K562 (cell line): Measurements from ENCODE around the gene DDX54. TPM values are rescaled to one million over a fixed set of nuclear protein-coding genes. Genes with fewer than 3 reads are reported as not detected.
A peak's percentile ranks its signal among the peaks of the same experiment; 100 is the strongest.

Experiments
- ADNP ChIP-seq: fragments of 200-800 bp; sonication (Bioruptor generic); IDR thresholded peaks from 2 replicates; pipeline ENCODE4 v1.6.1; 2016; ENCODE audit warnings: missing genetic modification characterization, missing compliant biosample characterization
- EZH2 ChIP-seq: IDR thresholded peaks from 2 replicates; pipeline ENCODE4 v1.6.1; 2012; ENCODE audit warnings: low read depth, mild to moderate bottlenecking, inconsistent platforms, low read length, borderline replicate concordance
- HDAC1 ChIP-seq, 2 experiments: fragments of 450-650 bp; IDR thresholded peaks; 2 replicates each; pipeline ENCODE4 v1.6.1; 2016 to 2017; ENCODE audit warnings: inconsistent platforms in 1 of 2, mild to moderate bottlenecking in 1 of 2, moderate library complexity in 1 of 2
- HEY1 ChIP-seq: fragments of 250-450 bp; sonication (Bioruptor Pico); IDR thresholded peaks from 2 replicates; pipeline ENCODE4 v1.5.0; 2020; ENCODE audit warnings: mild to moderate bottlenecking, moderate library complexity, borderline replicate concordance
- NFE2 ChIP-seq: IDR thresholded peaks from 2 replicates; pipeline ENCODE4 v1.6.1; 2014; ENCODE audit warnings: antibody characterized with exemption, low read depth
- SMARCE1 ChIP-seq: fragments of 450-650 bp; IDR thresholded peaks from 2 replicates; pipeline ENCODE4 v1.7.1; 2016; ENCODE audit warnings: mild to moderate bottlenecking
- SP2 ChIP-seq: IDR thresholded peaks from 2 replicates; pipeline ENCODE4 v1.6.1; 2011; ENCODE audit warnings: mild to moderate bottlenecking, low read depth, low read length, moderate library complexity; ENCODE audit not compliant: poor library complexity, severe bottlenecking; ENCODE audit errors: extremely low read depth
- ZBTB17 ChIP-seq: fragments of 450-650 bp; formaldehyde crosslinking; IDR thresholded peaks from 2 replicates; pipeline ENCODE4 v1.4.0; 2020; ENCODE audit warnings: mild to moderate bottlenecking
- ZNF184 ChIP-seq: sonication (generic); formaldehyde crosslinking; IDR thresholded peaks from 2 replicates; pipeline ENCODE4 v1.5.0; 2020; ENCODE audit warnings: missing genetic modification reagents
- ZNF253 ChIP-seq: fragments of 250-450 bp; sonication (Bioruptor Pico); conservative IDR thresholded peaks from 2 replicates; pipeline ENCODE4 v1.6.1; 2021; ENCODE audit warnings: mild to moderate bottlenecking
- ZNF263 ChIP-seq: sonication (generic); formaldehyde crosslinking; IDR thresholded peaks from 2 replicates; pipeline ENCODE4 v1.8.0; 2022; ENCODE audit warnings: mild to moderate bottlenecking, missing genetic modification reagents, borderline replicate concordance
- ZNF408 ChIP-seq: fragments of 250-450 bp; sonication (Bioruptor Pico); IDR thresholded peaks from 2 replicates; pipeline ENCODE4 v1.4.0; 2020; ENCODE audit warnings: low read depth, mild to moderate bottlenecking, moderate library complexity
- ZNF445 ChIP-seq: fragments of 250-450 bp; sonication (Bioruptor Pico); IDR thresholded peaks from 2 replicates; pipeline ENCODE4 v1.4.0; 2020; ENCODE audit warnings: low read depth, mild to moderate bottlenecking, moderate library complexity
- polyA plus RNA-seq, 8 experiments: library from polyadenylated mRNA; depleted of rRNA in 4 of 8; stranded (reverse) in 5 of 8; unstranded in 3 of 8; fragments of >200 nt; fragmentation: Nextera tagmentation in 2 of 8; fragmentation: Illumina TruSeq in 1 of 8; extraction: Ambion mirVana in 2 of 8; extraction: Trizol in 1 of 8; gene quantifications; 2 replicates each; pipeline versions ENCODE4 v1.2.1 to v1.2.3, GENCODE V29; 2011 to 2014; ENCODE audit warnings: inconsistent platforms in 1 of 8, missing spikeins in 1 of 8
- total RNA-seq, 7 experiments: library from RNA; depleted of rRNA in 6 of 7; stranded (reverse); fragments of >200 nt in 6 of 7; fragmentation: Illumina TruSeq in 2 of 7; extraction: Trizol in 2 of 7; gene quantifications; 2 replicates each; pipeline versions ENCODE4 v1.2.1 to v1.2.3, GENCODE V29; 2011 to 2021; ENCODE audit warnings: low replicate concordance in 1 of 7
- TF ChIP-seq, protein P1 (sequence below): fragments of 450-650 bp; conservative IDR thresholded peaks from 2 replicates; pipeline ENCODE4 v1.6.1; 2016; ENCODE audit warnings: missing genetic modification characterization, low read depth, mild to moderate bottlenecking, missing compliant biosample characterization, moderate library complexity
- TF ChIP-seq, protein P2 (sequence below): fragments of 200-800 bp; sonication (Bioruptor generic); IDR thresholded peaks from 2 replicates; pipeline ENCODE4 v1.6.1; 2017; ENCODE audit warnings: missing genetic modification characterization, missing compliant biosample characterization
- TF ChIP-seq, protein P3 (sequence below): IDR thresholded peaks from 2 replicates; pipeline ENCODE4 v1.6.1; 2016; ENCODE audit warnings: missing genetic modification characterization, missing compliant biosample characterization
- TF ChIP-seq, protein P4 (sequence below): fragments of 450-650 bp; IDR thresholded peaks from 2 replicates; pipeline ENCODE4 v1.6.1; 2018; ENCODE audit not compliant: partially characterized antibody

DDX54 gene
- total and polyA plus RNA-seq, 9 of the 15 experiments (the other 6 are each of a cell fraction or from before 2014, with no cell fraction given) = 1.4 to 135 (median 51.4) TPM

DNA sequence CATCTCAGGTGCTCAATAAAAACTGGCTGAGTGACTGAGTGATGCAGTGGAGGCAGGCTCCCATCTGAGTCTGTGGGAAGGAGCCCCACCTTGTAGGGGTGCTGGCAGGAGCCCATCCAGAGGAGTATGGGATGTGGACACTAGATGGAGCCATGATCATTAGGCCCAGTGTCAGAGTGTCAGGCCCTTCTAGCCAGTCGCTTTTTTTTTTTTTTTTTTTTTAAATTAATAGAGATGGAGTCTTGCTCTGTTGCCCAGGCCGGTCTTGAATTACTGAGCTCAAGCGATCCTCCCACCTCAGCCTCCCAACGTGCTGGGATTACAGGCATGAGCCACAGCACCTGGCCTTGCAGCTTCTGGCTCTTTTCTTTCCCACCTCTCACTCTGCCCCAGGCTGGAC lies 11.7 kb upstream of the DDX54 start (continued):
- TF ChIP-seq ZNF445 (CRISPR knock-in tag) = no peak
- TF ChIP-seq SP2 = peak; percentile 28
- TF ChIP-seq ZNF408 (CRISPR knock-in tag) = no peak
- TF ChIP-seq, protein P1, sequence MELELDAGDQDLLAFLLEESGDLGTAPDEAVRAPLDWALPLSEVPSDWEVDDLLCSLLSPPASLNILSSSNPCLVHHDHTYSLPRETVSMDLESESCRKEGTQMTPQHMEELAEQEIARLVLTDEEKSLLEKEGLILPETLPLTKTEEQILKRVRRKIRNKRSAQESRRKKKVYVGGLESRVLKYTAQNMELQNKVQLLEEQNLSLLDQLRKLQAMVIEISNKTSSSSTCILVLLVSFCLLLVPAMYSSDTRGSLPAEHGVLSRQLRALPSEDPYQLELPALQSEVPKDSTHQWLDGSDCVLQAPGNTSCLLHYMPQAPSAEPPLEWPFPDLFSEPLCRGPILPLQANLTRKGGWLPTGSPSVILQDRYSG (tag) = no peak
- TF ChIP-seq ZNF253 (CRISPR knock-in tag) = no peak
- no peak for TF ChIP-seq HDAC1 (IDR thresholded peaks at IDR 0.05)
- peak; percentile 29; the same call in 1 of the 2 replicates for TF ChIP-seq ZNF263
- TF ChIP-seq, protein P2, sequence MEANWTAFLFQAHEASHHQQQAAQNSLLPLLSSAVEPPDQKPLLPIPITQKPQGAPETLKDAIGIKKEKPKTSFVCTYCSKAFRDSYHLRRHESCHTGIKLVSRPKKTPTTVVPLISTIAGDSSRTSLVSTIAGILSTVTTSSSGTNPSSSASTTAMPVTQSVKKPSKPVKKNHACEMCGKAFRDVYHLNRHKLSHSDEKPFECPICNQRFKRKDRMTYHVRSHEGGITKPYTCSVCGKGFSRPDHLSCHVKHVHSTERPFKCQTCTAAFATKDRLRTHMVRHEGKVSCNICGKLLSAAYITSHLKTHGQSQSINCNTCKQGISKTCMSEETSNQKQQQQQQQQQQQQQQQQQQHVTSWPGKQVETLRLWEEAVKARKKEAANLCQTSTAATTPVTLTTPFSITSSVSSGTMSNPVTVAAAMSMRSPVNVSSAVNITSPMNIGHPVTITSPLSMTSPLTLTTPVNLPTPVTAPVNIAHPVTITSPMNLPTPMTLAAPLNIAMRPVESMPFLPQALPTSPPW (CRISPR knock-in tag) = peak; percentile 43
- TF ChIP-seq, protein P3, sequence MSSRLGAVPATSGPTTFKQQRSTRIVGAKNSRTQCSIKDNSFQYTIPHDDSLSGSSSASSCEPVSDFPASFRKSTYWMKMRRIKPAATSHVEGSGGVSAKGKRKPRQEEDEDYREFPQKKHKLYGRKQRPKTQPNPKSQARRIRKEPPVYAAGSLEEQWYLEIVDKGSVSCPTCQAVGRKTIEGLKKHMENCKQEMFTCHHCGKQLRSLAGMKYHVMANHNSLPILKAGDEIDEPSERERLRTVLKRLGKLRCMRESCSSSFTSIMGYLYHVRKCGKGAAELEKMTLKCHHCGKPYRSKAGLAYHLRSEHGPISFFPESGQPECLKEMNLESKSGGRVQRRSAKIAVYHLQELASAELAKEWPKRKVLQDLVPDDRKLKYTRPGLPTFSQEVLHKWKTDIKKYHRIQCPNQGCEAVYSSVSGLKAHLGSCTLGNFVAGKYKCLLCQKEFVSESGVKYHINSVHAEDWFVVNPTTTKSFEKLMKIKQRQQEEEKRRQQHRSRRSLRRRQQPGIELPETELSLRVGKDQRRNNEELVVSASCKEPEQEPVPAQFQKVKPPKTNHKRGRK (tag) = no peak
- TF ChIP-seq SMARCE1 = no peak
- TF ChIP-seq HEY1 = no peak
- TF ChIP-seq NFE2 = no peak
- TF ChIP-seq ZBTB17 (CRISPR knock-in tag) = no peak
- no peak for TF ChIP-seq ADNP
- TF ChIP-seq EZH2 = no peak
- TF ChIP-seq, protein P4, sequence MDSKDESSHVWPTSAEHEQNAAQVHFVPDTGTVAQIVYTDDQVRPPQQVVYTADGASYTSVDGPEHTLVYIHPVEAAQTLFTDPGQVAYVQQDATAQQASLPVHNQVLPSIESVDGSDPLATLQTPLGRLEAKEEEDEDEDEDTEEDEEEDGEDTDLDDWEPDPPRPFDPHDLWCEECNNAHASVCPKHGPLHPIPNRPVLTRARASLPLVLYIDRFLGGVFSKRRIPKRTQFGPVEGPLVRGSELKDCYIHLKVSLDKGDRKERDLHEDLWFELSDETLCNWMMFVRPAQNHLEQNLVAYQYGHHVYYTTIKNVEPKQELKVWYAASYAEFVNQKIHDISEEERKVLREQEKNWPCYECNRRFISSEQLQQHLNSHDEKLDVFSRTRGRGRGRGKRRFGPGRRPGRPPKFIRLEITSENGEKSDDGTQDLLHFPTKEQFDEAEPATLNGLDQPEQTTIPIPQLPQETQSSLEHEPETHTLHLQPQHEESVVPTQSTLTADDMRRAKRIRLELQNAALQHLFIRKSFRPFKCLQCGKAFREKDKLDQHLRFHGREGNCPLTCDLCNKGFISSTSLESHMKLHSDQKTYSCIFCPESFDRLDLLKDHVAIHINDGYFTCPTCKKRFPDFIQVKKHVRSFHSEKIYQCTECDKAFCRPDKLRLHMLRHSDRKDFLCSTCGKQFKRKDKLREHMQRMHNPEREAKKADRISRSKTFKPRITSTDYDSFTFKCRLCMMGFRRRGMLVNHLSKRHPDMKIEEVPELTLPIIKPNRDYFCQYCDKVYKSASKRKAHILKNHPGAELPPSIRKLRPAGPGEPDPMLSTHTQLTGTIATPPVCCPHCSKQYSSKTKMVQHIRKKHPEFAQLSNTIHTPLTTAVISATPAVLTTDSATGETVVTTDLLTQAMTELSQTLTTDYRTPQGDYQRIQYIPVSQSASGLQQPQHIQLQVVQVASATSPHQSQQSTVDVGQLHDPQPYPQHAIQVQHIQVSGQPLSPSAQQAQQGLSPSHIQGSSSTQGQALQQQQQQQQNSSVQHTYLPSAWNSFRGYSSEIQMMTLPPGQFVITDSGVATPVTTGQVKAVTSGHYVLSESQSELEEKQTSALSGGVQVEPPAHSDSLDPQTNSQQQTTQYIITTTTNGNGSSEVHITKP = no peak
- no peak for TF ChIP-seq ZNF184 (CRISPR knock-in tag)
